Uterus (tissue), 2 donors: Measurements from ENCODE around the gene FBLN5.

Source experiments
- CTCF ChIP-seq, 4 experiments: fragments of 200-600 bp in 2 of 4; fragments of 450-650 bp in 2 of 4; sonication (generic) in 2 of 4; IDR thresholded peaks; one replicate each; pipeline ENCODE4 v1.5.1; 2016 to 2019; ENCODE audit warnings: antibody characterized with exemption in 4 of 4, mild to moderate bottlenecking in 2 of 4, moderate library complexity in 1 of 4
- POLR2A ChIP-seq, 2 donors: fragments of 450-650 bp; IDR thresholded peaks; one replicate each; pipeline ENCODE4 v1.6.1; 2016; ENCODE audit warnings: antibody characterized with exemption in 2 of 2, mild to moderate bottlenecking in 1 of 2, moderate library complexity in 1 of 2

- no peak for TF ChIP-seq CTCF (IDR thresholded peaks at IDR 0.05)
- no peak for TF ChIP-seq POLR2A (IDR thresholded peaks at IDR 0.05)
Observed at GRCh38 chr14:91848504-91849001, 98.9 kb downstream of the FBLN5 start.
